22Rv1 (cell line): ENCODE data around the gene TMEM8B.
A peak's percentile ranks its signal among the peaks of the same experiment; 100 is the strongest.

Source experiments
- H3K27ac ChIP-seq: fragments of 450-650 bp; 2 replicates; pipeline ENCODE4 v1.5.1; 2017
- ZFX ChIP-seq: fragments of 450-650 bp; IDR thresholded peaks from 2 replicates; pipeline ENCODE4 v1.6.1; 2017; ENCODE audit warnings: antibody characterized with exemption, borderline replicate concordance
- TF ChIP-seq, protein P1 (sequence below): fragments of 450-650 bp; IDR thresholded peaks from 2 replicates; pipeline ENCODE4 v1.5.1; 2017; ENCODE audit warnings: mild to moderate bottlenecking

The TMEM8B gene

DNA sequence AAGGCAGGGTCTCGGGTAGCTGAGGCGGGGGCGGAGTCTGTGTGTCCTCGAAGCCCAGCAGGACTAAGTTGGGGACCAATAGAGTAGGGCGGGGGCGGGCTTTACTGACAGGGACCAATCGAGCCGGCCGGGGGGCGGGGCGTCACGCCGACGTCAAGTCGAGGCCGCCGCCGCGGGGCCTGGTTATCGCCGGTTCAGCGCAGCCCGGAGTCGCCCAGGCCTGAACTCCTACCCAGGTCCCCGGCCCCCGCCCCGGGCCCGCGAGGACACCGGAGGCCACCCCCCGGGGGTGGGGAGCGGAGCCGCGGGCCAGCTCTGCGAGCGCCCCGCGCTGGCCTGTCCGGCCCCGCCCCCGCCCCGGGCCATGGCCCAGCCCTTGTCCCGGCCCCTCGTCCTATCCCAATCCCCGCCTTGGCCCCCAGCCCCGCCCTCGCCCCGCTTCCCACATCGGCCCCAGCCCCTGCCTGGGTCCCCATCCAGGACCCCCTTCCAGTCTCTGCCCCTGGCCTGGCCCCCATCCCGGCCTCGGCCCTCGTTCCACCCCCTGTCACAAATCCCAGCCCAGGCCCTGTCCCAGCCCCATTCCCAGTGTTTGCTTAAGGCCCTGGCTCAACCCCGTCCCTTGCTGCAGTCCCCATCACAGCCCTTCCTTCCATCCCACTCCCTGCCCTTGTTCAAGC, at the start of gene TMEM8B:
Gene TMEM8B, plus strand, starts transcription at position 145 of the 680 bp plus-strand sequence. Its CDS starts 220 bp downstream, at position 365.
- peak within 1 kb of the TSS; percentile 32; the same call in 1 of the 2 replicates for H3K27ac ChIP-seq
- no peak for TF ChIP-seq ZFX
- TF ChIP-seq, protein P1, sequence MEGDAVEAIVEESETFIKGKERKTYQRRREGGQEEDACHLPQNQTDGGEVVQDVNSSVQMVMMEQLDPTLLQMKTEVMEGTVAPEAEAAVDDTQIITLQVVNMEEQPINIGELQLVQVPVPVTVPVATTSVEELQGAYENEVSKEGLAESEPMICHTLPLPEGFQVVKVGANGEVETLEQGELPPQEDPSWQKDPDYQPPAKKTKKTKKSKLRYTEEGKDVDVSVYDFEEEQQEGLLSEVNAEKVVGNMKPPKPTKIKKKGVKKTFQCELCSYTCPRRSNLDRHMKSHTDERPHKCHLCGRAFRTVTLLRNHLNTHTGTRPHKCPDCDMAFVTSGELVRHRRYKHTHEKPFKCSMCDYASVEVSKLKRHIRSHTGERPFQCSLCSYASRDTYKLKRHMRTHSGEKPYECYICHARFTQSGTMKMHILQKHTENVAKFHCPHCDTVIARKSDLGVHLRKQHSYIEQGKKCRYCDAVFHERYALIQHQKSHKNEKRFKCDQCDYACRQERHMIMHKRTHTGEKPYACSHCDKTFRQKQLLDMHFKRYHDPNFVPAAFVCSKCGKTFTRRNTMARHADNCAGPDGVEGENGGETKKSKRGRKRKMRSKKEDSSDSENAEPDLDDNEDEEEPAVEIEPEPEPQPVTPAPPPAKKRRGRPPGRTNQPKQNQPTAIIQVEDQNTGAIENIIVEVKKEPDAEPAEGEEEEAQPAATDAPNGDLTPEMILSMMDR: no peak

- TF ChIP-seq, protein P1: no peak
- TF ChIP-seq ZFX: no peak
- no peak overlapping the region for H3K27ac ChIP-seq
Observed at GRCh38 chr9:35781066-35781465, 48.0 kb upstream of the TMEM8B start.

- TF ChIP-seq, protein P1: no peak
- no peak for TF ChIP-seq ZFX
- H3K27ac ChIP-seq: no peak overlapping the region
Observed at GRCh38 chr9:35783418-35783817, 45.6 kb upstream of the TMEM8B start.

GRCh38 chr9:35789541-35789940, 39.5 kb upstream of the TMEM8B start:
- no peak overlapping the region for H3K27ac ChIP-seq
- TF ChIP-seq, protein P1: no peak
- no peak for TF ChIP-seq ZFX

- H3K27ac ChIP-seq: no peak overlapping the region
Observed at GRCh38 chr9:35790025-35790384, 39.0 kb upstream of the TMEM8B start.

DNA sequence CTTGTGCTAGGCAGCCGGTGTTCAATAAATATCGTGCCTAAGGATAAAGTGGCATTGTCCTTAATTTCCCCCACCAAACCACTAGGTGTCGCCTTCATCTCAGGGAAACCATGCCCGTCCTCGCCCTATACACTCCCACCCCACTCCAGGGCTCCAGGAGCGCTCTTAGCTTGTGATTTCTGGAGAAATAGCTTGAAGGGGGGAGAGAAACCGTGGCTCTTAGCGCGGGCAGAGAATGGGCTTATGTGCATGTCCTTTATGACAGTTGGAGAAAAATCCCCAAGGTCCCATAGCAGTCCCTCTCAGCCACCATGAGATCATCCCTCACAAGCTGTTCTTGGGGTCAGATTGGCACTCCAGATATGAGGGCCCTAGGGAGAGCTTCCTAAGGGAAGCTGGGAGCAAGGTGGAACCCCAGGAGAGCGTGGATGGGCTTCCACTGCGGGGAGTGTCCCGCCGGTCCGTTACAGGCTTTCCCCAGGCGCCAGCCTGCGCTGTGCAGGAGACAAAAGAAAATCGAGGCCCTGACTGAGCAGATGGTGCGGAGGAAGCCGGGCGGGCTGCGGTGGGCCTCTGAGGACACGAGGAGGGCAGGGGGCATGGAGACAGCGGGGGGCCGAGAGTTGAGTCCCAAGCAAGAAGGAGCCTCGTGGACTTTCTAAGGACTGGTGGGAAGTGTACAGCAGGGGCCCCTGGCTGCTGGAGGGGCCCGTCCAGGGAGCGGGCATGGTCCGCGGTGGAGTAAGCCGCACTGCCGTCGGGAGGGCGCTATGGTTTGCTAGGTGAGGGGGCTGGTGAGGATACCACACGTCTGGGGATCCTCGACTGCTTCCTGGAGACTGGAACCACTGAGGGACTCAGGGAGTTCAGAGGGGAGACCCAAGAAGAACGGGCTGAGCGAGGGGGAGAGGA, 38.4 kb upstream of the TMEM8B start:
- TF ChIP-seq, protein P1: peak; percentile 86
- TF ChIP-seq ZFX: no peak
- H3K27ac ChIP-seq: no peak overlapping the region

More at GRCh38 chr9:35790025-35790384, 39.0 kb upstream of the TMEM8B start:
- TF ChIP-seq, protein P1: no peak
